GM12864 (cell line): ENCODE data around the gene ASCL4.
"Not testable (repeated sequence)": the region's sequence is repeated elsewhere in the genome, so short reads cannot be mapped to it uniquely, and the experiment has no call there.

Experiments used
- DNase-seq: peaks from one replicate; pipeline ENCODE4 v3.0.0-alpha.2; 2011; ENCODE audit warnings: low read depth
- H3K4me3 ChIP-seq: 2 replicates; pipeline ENCODE4 v1.5.1; 2011; ENCODE audit warnings: mild to moderate bottlenecking, low read depth, low read length, control low read depth
- TF ChIP-seq, protein P1 (sequence below): IDR thresholded peaks from 2 replicates; pipeline ENCODE4 v1.5.1; 2011; ENCODE audit warnings: low read depth, mild to moderate bottlenecking, moderate library complexity, low read length, control low read depth, inconsistent platforms; ENCODE audit errors: missing control alignments

ASCL4 gene, protein sequence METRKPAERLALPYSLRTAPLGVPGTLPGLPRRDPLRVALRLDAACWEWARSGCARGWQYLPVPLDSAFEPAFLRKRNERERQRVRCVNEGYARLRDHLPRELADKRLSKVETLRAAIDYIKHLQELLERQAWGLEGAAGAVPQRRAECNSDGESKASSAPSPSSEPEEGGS

DNA sequence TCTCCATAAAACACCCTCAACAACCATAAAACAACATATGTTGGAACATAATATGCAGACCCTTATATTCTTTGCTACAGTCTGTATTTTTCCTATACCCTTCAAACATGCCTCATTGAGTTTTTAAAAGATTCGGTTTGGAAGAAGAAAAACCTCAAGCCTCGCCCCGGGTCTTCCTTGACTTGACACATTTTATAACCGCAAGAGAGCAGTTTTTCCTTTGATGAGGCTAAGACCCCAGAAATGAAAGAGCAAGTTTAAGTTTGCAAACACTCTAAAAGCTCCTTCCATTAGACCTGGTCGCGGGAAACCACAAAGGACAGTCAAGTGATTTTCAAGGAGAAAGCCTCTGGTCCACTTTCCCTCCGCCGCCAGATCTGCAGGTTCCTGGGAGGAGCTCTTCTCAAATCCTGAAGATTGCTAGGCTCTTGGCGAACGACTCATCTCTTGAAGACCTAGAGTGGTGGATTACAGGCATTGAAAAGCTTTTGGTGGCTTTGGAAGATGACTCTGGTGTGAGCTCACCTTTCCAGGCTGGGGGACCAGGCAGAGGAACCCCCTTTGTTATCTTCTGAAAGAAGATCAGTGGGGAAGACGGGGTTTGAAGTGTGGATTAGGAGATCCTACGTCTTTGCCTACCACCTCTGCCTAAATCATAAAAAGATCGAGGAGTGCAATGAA, at the start of gene ASCL4:
ASCL4 (plus strand) TSS at position 356 of the 681 bp plus-strand sequence. CDS start 515 bp downstream, outside the sequence.
- DNase-seq = no peak
- no peak within 1 kb of the TSS for H3K4me3 ChIP-seq
- TF ChIP-seq, protein P1, sequence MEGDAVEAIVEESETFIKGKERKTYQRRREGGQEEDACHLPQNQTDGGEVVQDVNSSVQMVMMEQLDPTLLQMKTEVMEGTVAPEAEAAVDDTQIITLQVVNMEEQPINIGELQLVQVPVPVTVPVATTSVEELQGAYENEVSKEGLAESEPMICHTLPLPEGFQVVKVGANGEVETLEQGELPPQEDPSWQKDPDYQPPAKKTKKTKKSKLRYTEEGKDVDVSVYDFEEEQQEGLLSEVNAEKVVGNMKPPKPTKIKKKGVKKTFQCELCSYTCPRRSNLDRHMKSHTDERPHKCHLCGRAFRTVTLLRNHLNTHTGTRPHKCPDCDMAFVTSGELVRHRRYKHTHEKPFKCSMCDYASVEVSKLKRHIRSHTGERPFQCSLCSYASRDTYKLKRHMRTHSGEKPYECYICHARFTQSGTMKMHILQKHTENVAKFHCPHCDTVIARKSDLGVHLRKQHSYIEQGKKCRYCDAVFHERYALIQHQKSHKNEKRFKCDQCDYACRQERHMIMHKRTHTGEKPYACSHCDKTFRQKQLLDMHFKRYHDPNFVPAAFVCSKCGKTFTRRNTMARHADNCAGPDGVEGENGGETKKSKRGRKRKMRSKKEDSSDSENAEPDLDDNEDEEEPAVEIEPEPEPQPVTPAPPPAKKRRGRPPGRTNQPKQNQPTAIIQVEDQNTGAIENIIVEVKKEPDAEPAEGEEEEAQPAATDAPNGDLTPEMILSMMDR = no peak

DNA sequence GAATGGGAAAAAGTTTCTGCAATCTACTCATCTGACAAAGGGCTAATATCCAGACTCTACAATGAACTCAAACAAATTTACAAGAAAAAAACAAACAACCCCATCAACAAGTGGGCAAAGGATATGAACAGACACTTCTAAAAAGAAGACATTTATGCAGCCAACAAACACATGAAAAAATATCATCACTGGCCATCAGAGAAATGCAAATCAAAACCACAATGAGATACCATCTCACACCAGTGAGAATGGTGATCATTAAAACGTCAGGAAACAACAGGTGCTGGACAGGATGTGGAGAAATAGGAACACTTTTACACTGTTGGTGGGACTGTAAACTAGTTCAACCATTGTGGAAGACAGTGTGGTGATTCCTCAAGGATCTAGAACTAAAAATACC, 47.2 kb upstream of the ASCL4 start:
- H3K4me3 ChIP-seq, DNase-seq: not testable (repeated sequence)

DNA sequence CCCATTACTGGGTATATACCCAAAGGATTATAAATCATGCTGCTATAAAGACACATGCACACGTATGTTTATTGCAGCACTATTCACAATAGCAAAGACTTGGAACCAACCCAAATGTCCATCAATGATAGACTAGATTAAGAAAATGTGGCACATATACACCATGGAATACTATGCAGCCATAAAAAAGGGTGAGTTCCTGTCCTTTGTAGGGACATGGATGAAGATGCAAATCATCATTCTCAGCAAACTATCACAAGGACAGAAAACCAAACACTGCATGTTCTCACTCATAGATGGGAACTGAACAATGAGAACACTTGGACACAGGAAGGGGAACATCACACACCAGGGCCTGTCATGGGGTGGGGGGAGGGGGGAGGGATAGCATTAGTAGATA, 46.8 kb upstream of the ASCL4 start:
- DNase-seq = not testable (repeated sequence)

DNA sequence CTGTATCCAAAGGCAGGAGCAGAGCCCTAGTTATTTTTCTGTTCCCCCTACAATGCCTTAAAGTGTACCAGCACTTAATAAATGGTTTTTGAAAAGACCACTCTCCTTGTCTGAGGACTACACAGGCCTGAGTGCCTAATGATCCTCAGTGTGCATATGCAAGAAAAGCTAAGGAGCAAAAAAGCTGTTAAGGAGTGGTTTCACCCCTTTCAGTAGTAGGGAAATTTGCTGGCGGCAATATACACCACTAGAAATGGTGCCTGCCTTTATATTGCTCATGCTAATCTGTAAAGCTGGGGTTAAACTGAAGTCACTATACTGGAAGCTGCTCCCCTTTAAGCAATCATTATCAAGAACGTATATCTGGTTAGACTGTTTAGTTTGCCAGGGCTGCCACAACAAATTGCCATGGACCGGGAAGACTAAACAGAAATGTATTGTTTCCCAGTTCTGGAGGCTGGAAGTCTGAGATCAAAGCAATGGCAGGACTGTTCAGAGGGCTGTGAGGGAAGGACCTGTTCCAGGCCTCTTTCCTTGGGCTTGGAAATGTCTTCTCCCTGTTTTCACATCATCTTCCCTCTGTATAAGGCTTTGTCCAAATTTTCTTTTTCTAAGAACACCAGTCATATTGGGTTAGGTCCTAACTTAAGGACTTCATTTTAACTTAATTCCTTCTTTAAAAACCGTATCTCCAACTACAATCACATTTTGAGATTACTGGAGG, 43.7 kb upstream of the ASCL4 start:
- DNase-seq = no peak
- H3K4me3 ChIP-seq = no peak overlapping the region

More for the DNA sequence above, 46.8 kb upstream of the ASCL4 start:
- not testable (repeated sequence) for H3K4me3 ChIP-seq

DNA sequence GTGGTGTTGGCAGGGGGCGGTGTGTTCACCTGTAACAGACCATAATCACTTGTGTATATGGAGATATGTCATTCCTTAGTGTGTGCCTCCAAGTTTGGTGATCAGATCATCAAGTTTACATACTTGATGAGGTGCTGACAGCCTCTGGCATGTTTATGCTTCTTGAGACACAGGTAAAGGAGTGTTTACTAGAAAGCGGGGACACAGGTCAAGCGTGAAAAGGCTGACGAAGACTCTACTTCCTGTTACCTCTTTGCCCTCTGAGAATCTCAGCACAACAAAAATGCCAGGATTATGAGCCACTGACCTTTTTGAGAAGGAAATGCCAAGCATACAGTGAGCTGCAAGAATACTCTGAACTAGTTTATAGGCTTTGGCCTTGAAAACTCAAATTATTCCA, 43.1 kb upstream of the ASCL4 start:
- no peak overlapping the region for H3K4me3 ChIP-seq
- peak; percentile 8 for DNase-seq
- TF ChIP-seq, protein P1 = no peak

More for the DNA sequence above, 43.7 kb upstream of the ASCL4 start:
- TF ChIP-seq, protein P1 = no peak

DNA sequence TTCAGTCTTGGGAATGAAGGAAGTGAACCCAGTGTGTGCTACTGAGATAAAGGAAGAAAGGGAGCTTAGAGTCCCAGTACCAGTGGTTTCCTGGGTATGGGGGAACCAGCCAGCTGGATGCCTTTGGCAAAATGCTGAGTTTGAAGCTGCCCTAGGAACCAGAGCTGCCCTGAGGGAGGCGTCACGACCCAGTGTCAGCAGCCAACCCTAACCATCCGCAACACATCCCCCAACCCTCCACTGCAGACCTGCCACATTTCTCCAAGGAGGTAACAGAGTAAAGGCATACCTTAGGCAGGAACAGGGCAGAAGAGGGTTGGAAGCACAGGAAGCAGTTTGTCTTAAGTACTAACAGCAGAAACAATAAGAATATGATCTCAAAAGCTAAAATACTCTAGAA, 42.1 kb upstream of the ASCL4 start:
- TF ChIP-seq, protein P1 = no peak
- no peak for DNase-seq
- H3K4me3 ChIP-seq = no peak overlapping the region

DNA sequence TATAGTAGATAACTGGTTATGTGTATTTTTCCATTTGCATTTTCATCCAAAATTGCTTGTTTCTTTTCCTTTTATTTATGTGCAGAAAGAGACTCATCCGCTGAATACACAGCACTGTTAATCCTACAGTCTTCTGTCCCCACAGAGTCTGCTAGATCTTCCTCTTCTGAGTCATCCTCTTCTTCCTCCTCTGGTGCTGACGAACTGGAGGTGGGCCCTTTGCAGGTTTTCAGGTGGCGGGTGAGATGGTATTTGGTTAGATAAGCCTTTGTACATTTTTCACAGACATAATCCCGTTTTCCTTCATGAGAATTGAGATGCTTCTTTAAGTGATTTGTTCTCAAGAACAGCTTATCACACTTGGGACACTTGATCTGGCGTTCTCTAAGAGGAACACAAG, 40.4 kb upstream of the ASCL4 start:
- H3K4me3 ChIP-seq = no peak overlapping the region
- no peak for DNase-seq
- TF ChIP-seq, protein P1 = no peak
